Measurements from ENCODE around the gene LSM4.
"Not testable (repeated sequence)": the region's sequence is repeated elsewhere in the genome, so short reads cannot be mapped to it uniquely, and the experiment has no call there.

LSM4 gene

DNA sequence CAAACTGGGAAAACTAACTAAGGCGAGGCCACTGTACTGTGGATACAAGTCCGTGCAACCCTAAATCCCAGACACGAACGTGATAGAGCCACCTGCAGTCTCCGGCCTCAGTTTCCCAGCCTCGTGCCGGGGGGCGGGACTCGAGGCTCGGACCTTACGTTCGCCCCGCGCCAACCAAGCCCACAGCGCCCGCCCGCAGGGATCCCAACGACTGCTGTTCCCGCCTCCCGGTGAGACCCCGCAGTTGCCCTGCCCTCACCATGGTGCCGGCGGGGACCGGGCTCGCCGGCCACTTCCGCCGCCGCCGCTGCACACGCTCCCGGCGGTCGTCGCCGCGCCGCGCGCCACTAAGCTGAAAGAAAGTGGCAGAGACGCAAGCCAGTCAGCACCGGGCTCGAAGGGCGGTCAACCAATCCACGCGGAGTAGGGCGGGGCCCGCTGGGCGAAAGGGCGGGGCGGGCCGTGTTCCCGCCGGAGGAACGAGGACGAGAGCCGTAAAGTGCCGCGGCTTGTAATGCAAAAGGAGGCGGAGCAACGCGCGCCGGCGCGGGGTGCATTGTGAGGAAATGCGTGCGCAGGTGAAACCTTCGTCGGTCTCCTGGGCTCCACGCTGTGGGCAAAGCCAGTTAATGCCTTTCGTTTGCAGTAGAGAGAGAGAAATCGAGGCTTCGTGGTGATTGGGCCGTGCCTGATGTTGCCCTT lies at the start of gene LSM4:
LSM4 (minus strand) TSS at position 318 of the 702 bp plus-strand sequence; CDS start at position 262, 56 bp downstream.
- peak; percentile 100 for DNase-seq

DNA sequence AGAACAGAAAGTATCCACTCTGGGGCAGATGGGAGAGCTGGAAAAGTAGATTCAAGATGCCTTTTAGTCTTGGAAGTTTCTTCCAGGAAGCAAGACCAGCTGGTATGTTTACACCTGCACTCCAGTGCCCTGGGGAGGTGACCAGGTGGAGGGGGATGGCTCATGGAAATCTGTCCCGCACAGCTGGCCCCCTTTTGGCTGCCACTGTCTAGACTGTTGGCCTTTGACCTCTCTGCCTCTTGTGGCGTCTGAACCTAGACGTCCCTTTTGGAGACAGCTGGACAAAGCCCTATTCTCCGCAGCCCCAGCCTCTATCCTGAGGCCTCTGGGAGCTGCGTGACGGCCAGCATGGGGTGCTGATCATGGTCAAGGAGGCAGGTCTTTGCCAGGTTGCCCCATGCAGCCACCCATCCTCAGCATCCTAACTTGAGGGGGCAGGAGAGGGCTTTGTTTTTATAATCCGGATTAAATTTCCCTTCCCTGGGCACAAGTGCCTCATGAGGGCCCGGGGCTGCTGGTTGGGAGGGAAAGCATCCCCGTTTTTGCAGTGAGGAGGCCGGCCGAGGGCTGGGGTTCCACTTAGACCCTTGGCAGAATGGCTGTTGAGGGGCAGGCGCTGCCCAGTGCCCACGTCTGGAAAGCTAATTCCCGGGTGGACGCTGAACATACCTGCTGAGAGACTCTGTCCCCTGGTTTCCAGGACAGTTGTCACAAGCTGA lies 45.8 kb upstream of the LSM4 start:
- no peak for DNase-seq

DNA sequence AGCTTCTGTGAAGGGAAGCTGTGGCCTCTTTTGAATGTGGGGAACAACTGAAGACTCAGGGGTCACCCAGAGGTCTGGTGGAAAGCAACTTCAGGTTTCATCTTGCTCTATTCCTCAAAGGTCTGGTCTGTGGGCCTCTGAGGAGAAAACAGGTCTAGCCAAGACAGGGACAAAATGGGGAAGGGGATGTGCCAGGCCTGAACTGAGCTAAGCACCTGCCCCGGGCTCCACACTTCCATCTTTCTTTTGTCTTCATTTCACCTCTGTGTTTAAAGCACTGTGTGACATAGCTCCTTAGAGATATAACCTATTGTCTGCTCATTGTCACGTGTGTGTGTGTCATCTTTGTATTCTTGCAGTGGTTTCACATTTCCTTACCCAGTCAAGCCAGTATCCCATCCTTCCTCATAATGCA lies 43.2 kb upstream of the LSM4 start:
- DNase-seq: no peak

DNA sequence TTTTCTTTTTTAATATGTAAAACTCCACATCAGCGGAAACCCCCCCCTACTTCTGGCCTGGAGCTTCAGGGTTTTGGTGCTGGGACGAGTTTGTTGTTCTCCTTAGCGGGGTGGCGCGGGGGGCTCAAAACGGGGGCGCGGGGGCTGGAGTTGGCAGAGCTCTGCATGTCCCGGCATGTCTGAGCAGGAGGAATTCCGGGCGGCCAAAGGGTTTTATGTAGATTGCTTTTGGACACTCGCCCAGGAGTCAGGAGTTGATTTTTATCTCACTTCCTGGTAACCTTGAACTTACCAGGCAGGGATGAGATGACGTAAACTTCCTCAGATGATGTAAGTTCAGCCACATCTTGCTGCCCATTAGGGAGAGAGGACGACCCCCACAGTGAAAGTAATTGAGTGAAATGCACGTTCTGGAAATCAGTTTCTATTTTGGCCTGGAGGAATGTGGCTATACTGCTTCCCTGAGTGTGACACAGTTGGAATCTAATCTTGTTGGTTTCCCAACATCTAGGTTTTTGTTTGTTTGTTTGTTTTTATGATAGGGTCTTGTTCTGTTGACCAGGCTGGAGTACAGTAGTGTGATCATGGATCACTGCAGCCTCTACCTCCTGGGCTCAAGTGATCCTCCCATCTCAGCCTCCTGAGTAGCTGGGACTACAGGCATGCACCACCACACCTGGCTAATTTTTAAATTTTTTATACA lies 42.1 kb upstream of the LSM4 start:
- no peak for DNase-seq

DNA sequence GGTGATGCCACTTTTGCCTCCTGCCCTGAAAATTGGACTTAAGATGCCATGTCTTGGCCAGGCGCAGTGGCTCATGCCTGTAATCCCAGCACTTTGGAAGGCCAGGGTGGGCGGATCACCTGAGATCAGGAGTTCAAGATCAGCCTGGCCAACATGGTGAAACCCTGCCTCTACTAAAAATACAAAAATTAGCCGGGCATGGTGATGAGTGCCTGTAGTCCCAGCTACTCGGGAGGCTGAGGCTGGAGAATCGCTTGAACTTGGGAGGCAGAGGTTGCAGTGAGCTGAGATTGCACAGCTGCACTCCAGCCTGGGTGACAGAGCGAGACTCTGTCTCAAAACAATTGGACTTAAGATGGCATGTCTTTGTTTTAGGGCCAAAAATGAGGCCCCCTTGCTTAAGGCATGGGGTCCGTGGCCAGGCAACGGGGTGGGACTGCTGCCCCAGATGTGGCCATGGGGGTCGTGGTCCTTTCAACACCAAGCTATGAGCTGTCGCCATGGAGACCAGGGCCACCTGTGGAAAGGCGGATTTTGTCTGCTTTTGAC lies 41.5 kb upstream of the LSM4 start:
- not testable (repeated sequence) for DNase-seq

DNA sequence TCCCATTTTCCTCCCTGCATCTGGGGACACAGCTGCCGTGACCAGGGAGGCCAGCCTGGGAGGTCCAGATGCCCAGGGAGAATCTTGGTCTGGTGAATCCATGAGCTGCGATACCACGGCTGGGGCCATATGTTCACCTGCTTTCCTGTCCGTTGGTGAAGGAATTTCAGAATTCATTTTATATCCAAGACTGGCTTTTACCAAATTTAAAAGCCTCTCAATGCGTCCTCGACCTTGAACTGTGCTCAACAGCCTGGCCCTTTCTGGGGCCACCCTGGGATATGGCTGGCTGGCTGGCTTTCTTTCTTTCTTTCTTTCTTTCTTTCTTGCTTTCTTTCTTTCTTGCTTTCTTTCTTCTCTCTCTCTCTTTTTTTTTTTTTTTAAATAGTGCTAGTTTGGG lies 40.9 kb upstream of the LSM4 start:
- DNase-seq: no peak

DNA sequence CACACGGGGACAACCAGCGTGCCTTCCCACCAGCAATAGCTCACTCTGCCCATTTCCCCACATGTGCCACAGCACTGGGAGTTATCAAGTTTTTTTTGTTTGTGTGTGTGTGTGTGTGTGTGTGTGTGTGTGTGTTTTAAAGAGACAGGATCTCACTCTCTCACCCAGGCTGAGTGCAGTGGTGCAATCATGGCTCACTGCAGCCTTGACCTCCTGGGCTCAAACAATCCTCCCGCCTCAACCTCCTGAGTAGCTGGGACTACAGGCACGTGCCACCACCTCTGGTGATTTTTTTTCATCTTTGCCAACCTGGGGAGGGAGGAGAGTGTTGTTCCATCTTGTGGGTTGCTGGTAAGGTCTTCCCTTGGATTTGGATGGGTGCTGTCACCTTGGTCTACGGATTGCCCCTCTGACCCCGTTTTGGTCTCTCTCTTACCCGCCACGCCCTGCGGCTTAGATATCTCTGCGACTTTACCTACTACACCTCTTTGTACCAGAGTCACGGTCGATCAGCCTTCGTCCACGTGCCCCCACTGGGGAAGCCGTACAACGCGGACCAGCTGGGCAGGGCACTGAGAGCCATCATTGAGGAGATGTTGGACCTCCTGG lies 40.2 kb upstream of the LSM4 start:
- DNase-seq: no peak

DNA sequence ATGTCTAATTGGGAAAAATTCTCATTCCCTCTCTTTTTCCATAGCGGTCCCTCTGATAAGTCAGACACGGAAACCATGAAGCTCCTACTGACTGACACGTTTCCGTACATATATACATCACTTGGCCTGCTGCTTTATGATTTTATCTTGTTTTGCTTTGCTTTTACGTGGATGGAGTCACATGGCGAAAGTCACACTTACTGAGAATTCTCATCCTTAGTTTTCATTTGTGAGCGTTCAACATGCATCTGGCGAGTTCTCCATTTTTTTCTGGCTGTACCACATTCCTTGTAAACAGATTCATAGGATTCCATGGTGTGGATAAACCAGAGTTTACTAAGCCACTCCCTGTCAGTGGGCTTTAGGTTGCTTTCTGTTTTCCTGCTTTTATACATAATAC lies 38.8 kb upstream of the LSM4 start:
- DNase-seq: no peak

DNA sequence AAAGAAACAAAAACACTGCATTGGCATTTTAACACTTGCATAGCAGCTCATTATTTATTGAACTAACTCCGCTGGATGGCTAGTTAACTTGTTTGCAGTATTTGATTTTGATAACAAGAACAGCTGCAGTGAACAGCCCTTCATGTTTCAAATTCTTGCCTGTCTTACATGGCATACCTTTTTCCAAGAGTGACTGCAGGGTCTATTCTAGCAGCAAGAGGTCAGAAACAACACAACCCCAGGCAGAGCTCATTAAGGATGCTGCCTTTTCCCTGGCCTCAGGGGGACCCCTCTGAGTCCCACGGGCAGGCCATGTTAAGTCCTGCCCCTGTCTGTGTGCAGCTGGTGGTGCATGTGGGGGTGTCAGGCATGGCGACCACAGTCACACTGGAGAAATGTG lies 34.2 kb upstream of the LSM4 start:
- no peak for DNase-seq

DNA sequence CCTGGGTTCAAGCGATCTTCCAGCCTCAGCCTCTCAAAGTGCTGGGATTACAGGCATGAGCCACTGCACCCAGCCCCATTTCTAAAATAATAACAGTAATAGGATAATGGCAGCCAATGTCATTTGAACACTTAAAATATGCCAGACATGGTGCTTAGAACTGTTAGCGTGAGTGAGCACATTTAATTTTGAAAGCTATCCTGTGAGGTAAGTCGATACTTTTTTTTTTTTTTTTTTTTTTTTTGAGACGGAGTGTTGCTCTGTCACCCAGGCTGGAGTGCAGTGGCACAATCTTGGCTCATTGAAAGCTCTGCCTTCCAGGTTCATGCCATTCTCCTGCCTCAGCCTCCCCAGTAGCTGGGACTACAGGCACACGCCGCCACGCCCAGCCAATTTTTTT lies 31.9 kb upstream of the LSM4 start:
- DNase-seq: not testable (repeated sequence)

DNA sequence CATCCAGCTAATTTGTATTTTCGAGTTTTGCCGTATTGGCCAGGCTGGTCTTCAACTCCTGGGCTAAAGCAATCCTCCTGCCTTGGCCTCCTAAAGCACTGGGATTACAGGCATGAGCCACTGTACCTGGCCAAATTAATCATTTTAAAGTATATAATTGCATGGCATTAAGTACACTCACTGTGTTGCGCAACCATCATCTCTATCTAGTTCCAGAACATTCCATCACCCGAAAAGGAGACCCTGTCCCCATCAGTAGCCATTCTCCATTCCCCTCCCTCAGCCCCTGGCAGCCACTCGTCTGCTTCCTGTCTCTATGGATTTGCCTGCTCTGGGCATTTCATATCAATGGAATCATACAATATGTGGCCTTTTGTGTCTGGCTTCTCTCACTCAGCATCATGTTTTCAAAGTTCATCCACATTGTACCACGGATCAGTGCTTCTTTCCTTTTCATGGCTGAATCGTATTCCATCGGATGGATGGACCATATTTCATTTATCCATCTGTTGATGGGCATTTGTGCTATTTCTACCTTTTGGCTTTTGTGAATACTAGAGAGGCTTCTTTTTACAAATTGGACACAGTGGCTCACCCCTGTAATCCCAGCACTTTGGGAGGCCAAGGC lies 30.6 kb upstream of the LSM4 start:
- no peak for DNase-seq

DNA sequence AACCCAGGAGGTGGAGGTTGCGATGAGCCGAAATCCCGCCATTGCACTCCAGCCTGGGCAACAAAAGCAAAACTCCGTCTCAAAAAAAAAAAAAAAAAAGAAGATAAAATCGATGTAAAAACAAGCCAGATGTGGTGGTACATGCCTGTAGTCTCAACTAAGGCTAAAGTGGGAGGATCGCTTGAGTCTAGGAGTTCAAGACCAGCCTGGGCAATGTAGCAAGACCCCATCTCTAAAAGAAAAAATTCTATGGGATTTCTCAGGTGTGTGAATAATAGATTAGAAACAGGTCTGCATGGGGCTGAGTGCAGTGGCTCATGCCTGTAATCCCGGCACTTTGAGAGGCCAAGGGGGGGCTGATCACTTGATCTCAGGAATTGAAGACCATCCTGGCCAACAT lies 28.7 kb upstream of the LSM4 start:
- DNase-seq: no peak

DNA sequence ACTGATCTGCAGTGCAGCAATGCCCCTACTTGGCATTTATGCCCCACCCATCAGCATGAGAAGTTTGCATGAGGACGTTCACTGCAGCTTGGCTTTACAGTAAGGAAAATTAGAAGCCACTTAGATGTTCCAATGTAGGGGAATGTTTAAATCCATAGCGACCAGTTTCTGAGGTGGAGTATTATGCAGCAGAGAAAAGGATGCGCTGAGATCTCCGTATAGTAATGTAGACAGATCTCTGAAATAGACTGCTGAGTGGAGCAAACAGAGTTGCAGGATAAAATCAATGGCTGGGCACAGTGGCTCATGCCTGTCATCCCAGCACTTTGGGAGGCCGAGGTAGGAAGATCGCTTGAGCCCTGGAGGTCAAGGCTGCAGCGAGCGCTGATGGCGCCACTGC lies 27.6 kb upstream of the LSM4 start:
- DNase-seq: no peak

DNA sequence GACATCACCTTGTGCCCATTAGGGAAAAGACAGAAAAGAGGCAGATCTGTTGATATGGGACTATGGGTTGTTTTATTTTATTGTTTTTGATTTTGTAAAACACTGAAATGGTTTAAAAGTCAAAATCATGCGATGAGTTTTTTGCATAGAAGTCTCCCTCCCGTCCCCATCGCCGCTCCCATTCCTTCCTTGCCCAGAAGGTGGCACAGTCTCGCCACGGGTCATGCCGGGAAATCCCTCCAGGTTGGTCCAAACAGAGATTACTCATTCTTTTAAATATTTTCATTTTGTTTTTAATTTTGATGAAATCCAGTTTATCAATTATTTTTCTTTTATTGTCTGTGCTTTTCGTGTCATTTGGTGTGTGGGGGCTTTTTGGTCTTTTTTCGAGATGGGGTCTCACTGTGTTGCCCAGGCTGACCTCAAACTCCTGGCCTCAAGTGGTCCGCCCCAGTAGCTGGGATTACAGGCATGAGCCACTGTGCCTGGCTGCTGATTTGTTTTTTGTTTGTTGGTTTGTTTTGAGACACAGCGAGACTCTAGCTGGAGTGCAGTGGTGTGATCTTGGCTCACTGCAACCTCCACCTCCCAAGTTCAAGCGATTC lies 26.8 kb upstream of the LSM4 start:
- no peak for DNase-seq

DNA sequence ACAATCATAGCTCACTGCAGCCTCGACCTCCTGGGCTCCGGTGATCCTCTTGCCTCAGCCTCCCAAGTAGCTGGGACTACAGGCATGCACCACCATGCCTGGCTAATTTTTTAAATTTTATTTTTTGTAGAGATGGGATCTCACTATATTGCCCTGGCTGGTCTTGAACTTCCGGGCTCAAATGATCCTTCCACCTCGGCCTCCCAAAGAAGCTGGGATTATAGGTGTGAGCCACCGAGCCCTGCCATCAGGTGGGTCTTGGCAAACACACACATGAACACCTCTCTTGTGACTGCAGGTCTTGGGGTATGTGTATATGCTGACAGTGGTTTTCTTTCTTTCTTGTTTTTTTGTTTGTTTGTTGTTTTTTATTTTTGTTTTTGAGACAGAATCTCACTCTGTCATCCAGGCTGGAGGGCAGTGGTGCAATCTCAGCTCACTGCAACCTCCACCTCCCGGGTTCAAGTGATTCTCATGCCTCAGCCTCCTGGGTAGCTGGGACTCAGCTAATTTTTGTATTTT lies 26.0 kb upstream of the LSM4 start:
- DNase-seq: not testable (repeated sequence)

DNA sequence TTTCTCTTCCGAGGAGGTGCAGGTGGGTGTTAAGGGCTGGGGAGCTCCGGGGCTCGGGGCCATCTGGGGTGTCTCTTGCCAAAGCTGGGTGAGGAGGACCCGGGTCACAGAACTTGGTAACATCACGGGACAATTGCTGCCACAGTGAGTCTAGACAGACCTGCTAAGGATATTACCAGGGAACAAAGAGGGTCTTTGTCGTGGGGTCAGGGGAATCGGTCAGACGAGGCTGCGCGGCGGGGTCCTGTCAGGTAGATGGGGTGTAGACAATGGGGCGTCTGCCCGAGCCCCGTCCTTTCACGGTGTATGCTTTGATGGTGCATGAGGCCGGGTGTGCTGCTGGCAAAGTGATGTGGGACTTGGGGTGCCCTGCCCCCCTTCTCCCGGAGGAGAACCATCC lies 25.3 kb upstream of the LSM4 start:
- DNase-seq: no peak

DNA sequence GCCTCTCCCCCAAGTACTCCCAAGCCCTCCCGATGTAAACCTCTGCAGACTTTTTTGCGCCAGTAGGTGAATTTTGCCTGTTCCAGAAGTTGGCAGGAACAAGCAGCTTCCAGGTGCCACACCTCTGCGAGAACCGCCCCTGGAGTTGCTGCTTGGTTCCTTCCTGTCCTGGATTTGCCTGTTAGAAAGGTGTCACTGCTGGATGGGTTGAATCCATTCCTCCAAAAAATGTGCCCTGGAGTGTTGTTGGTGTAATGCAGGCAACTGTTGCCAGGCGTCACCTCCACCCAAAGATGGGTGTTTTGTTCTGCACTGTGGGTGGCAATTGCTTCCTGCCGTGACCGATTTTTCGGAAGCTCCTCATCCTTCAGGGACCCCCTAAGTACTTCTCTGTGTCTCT lies 23.2 kb upstream of the LSM4 start:
- no peak for DNase-seq

DNA sequence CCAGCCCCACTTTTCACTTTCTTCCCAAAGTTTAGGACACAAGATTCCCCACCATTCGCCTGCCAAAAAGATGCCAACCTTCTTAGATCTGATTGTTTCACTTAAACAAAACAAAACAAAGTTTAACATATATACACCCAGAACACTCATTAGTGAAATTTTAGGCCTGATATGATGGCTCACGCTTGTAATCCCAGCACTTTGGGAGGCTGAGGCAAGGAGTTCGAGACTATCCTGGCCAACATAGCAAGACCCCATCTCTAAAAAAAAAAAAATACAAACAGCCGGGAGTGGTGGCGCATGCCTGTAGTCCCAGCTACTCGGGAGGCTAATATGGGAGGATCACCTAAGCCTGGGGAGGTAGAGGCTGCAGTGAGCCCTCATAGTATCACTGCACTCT lies 22.4 kb upstream of the LSM4 start:
- DNase-seq: no peak

DNA sequence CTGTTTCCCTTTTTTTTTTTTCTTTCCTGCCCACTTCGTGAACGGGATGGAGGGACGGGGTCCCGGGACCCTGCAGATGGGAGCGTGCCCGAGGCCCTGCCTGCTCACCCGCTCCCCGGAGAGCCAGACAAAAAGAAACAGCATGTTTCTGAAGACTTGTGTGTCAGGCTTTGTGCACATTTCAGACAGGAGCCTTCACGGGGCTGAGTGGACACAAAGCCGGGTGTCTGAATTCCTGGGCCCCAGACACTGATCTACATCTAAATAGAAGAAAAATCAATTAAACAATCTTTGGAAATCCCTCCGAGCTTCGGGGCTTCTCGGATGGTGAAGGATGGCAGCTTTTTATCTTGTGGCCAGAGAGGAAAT lies 21.7 kb upstream of the LSM4 start:
- DNase-seq: no peak

DNA sequence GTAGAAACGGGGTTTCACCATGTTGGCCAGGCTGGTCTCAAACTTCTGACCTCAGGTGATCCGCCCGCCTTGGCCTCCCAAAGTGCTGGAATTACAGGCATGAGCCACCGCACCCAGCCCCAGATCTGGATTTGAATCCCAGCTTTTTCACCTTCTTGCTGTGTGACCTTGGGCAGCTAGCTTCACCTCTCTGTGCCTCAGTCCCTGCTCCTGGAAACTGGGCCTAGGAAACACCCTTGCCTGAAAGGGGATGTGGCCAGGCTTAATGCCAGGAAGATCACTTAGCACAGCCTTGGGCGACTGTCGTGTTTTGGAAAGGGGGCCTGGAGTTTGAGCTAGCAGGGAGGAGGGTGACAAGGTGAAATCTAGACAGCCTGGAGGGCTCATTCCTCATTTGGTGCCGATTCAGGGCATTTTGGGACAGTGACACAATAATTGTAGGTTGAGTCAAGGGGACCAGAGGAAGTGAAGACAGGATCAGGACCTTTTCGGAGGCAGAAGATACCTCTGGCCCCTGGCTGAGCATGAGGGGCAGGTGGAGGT lies 19.3 kb upstream of the LSM4 start:
- no peak for DNase-seq

DNA sequence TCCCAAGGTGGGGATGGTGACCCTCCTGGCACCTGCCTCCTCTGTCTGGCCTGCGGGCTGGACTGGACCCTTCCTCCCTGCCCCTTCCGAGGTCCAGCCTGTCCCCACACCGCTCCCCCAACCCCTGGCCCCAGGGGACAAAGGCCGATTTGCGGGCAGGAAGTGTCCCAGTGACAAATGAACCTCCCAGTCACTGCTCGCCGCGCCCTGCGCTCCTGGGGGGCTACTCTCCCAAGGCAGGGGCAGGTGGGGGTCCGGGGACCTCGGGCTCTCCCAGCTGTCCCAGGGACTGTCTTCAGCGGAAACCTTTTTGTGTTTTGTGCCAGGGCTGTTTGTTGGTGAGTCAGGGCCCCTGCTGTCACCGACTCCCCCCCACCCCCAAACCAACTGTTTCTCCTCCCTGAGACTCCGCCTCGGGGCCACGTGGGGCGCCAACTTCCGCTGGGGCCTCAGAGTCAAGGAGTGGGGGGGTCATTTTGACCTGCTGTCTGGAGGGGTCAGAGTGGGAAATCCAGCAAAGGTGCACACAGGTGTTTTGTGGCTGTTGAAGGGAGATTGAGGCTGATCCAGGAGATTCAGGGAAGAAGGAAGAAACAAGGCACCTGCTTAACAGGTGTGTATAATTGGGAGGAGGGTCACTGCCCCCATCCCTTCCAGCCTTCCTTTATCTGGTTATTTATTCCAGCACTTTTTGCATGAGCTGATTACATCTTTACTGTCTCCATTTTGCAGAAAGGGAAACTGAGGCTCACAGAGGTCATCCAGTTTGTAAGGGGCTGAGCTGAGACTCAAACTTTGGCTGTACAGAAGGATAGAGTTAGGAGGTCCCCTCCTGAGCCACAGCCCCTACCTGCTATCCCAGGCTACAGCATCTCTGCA lies 18.4 kb upstream of the LSM4 start:
- peak; percentile 60 for DNase-seq
